SK-N-SH (cell line): ENCODE data around the gene ARHGEF7.

Source experiments
- CTCF ChIP-seq: fragments of 200-600 bp; sonication (generic); IDR thresholded peaks from 2 replicates; pipeline ENCODE4 v1.6.1; 2017; ENCODE audit warnings: antibody characterized with exemption, mild to moderate bottlenecking, moderate library complexity
- EP300 ChIP-seq, 2 experiments: IDR thresholded peaks; 2 replicates each; pipeline versions ENCODE4 v1.4.0 to v1.6.1; 2012; ENCODE audit warnings: borderline replicate concordance in 1 of 2, low read depth in 1 of 2, low read length in 1 of 2
- EZH2phosphoT487 ChIP-seq: fragments of 200-600 bp; sonication (generic); IDR thresholded peaks from 2 replicates; pipeline ENCODE4 v1.6.1; 2017; ENCODE audit warnings: low read depth, mixed run types, mild to moderate bottlenecking, antibody characterized with exemption, moderate library complexity, borderline replicate concordance
- GABPA ChIP-seq: IDR thresholded peaks from 2 replicates; pipeline ENCODE4 v1.4.0; 2012; ENCODE audit warnings: low read depth, mild to moderate bottlenecking
- GATA2 ChIP-seq: sonication (generic); formaldehyde crosslinking; IDR thresholded peaks from 2 replicates; pipeline ENCODE4 v1.5.0; 2020; ENCODE audit warnings: mild to moderate bottlenecking, missing genetic modification reagents
- IRF3 ChIP-seq: fragments of 150-350 bp; IDR thresholded peaks from 2 replicates; pipeline ENCODE4 v1.6.1; 2016; ENCODE audit warnings: mild to moderate bottlenecking, low read depth, low read length
- RAD21 ChIP-seq: IDR thresholded peaks from 2 replicates; pipeline ENCODE4 v1.6.1; 2012; ENCODE audit warnings: mild to moderate bottlenecking, low read length
- REST ChIP-seq: IDR thresholded peaks from 2 replicates; pipeline ENCODE4 v1.6.1; 2012; ENCODE audit warnings: mild to moderate bottlenecking, low read depth, low read length, moderate library complexity
- SMC3 ChIP-seq: IDR thresholded peaks from 2 replicates; pipeline ENCODE4 v1.6.1; 2012; ENCODE audit warnings: low read depth, low read length, improper control_type of control experiment
- TAF1 ChIP-seq: IDR thresholded peaks from 2 replicates; pipeline ENCODE4 v1.6.1; 2012; ENCODE audit warnings: low read depth, mild to moderate bottlenecking, low read length, moderate library complexity, borderline replicate concordance
- TEAD4 ChIP-seq: IDR thresholded peaks from 2 replicates; pipeline ENCODE4 v1.4.0; 2012; ENCODE audit warnings: mild to moderate bottlenecking, borderline replicate concordance; ENCODE audit not compliant: insufficient read depth
- USF2 ChIP-seq: fragments of 150-350 bp; IDR thresholded peaks from 2 replicates; pipeline ENCODE4 v1.6.1; 2017; ENCODE audit warnings: antibody characterized with exemption, low read length, low read depth, borderline replicate concordance

GRCh38 chr13:111278258-111278657 is 163.1 kb downstream of the ARHGEF7 start:
- TF ChIP-seq RAD21, result no peak
- no peak for TF ChIP-seq CTCF
- no peak for TF ChIP-seq USF2
- no peak for TF ChIP-seq SMC3
- TF ChIP-seq TAF1, result no peak
- TF ChIP-seq EZH2phosphoT487, result no peak
- TF ChIP-seq TEAD4, result no peak
- TF ChIP-seq REST, result no peak
- TF ChIP-seq GABPA, result no peak
- no peak for TF ChIP-seq EP300 (IDR thresholded peaks at IDR 0.05; ENCODE audit: borderline replicate concordance in 1 of 2, low read depth in 1 of 2, low read length in 1 of 2)
- TF ChIP-seq GATA2 (CRISPR knock-in tag), result no peak
- TF ChIP-seq IRF3, result no peak
